Measurements from ENCODE around the gene TSPEAR.

GRCh38 chr21:44471341-44471740 lies 240.0 kb downstream of the TSPEAR start:
- TF ChIP-seq CTCF (IDR thresholded peaks at IDR 0.05) (no peak), POLR2A (IDR thresholded peaks at IDR 0.05) (no peak)

All from right lobe of liver (tissue), 4 donors.